HG03066 (cell line): ENCODE results near the gene IRS1.

Experiments used
- ATAC-seq: cut with Tn5 transposase; IDR thresholded peaks from one replicate; pipeline ENCODE4 v1.9.1; 2021; ENCODE audit warnings: low read depth; ENCODE audit not compliant: unreplicated experiment

The IRS1 gene

GRCh38 chr2:226694586-226695284 is 104.9 kb downstream of the IRS1 start:
- ATAC-seq: no peak

GRCh38 chr2:226694149-226694548 is 105.5 kb downstream of the IRS1 start:
- no peak for ATAC-seq

GRCh38 chr2:226693521-226693920 is 106.1 kb downstream of the IRS1 start:
- no peak for ATAC-seq

- no peak for ATAC-seq
These were observed 107.0 kb downstream of the IRS1 start for GRCh38 chr2:226692521-226693126.

GRCh38 chr2:226691255-226691654 is 108.4 kb downstream of the IRS1 start:
- no peak for ATAC-seq

GRCh38 chr2:226690461-226691024 is 109.1 kb downstream of the IRS1 start:
- no peak for ATAC-seq

- ATAC-seq: no peak
These were observed 111.9 kb downstream of the IRS1 start for GRCh38 chr2:226687641-226688253.

- no peak for ATAC-seq
These were observed 115.1 kb downstream of the IRS1 start for GRCh38 chr2:226684563-226684959.

- ATAC-seq: no peak
These were observed 115.6 kb downstream of the IRS1 start for GRCh38 chr2:226683944-226684562.

- no peak for ATAC-seq
These were observed 116.4 kb downstream of the IRS1 start for GRCh38 chr2:226683196-226683595.
